Measurements from ENCODE around the gene FGGY. TPM values are rescaled to one million over a fixed set of nuclear protein-coding genes. Genes with fewer than 3 reads are reported as not detected.

Gene FGGY
- total RNA-seq, 1 donor from 2014 or later: 32.5 TPM

GRCh38 chr1:59315529-59316463, 18.9 kb downstream of the FGGY start:
- no peak for DNase-seq (ENCODE audit: low spot score)
- Histone ChIP-seq H3K9ac (no peak overlapping the region), H3K4me2 (peak overlapping the region; percentile 23), H3K27me3 (no peaks in the 10 kb centered on the region), H3K4me1 (peaks cover 33% of the 10 kb centered on the region), H2AFZ (replicated peaks) (no peak overlapping the region), H3F3A (ENCODE audit: low read depth) (no peaks in the 10 kb centered on the region), H3K79me2 (ENCODE audit: low read depth) (no peaks in the 10 kb centered on the region), H3K36me3 (no peaks in the 10 kb centered on the region), H3K27ac (no peak overlapping the region), H3K9me3 (ENCODE audit: low read depth) (no peaks in the 10 kb centered on the region), H3K4me3 (no peak overlapping the region), H4K20me1 (ENCODE audit: low read depth) (no peaks in the 10 kb centered on the region)
- Mint-ChIP-seq H3K9me3 (peaks cover 3% of the 10 kb centered on the region), H3K27ac (peak overlapping the region; percentile 10), H3K27me3 (ENCODE audit: insufficient read depth, low read depth) (peaks cover 5% of the 10 kb centered on the region), H3K36me3 (no peaks in the 10 kb centered on the region), H3K4me1 (peaks cover 36% of the 10 kb centered on the region), H3K4me3 (no peak overlapping the region)
- TF ChIP-seq CTCF (IDR thresholded peaks at IDR 0.05) (no peak), EZH2phosphoT487 (IDR thresholded peaks at IDR 0.05) (no peak), EZH2 (IDR thresholded peaks at IDR 0.05) (no peak)

- no peak for DNase-seq (ENCODE audit: low spot score)
- no peak overlapping the region for H3K4me3 Mint-ChIP-seq
- H3K27ac ChIP-seq: no peak overlapping the region
- H3K4me3 ChIP-seq: no peak overlapping the region
- no peaks in the 10 kb centered on the region for H3K27me3 ChIP-seq
- TF ChIP-seq CTCF (IDR thresholded peaks at IDR 0.05) (no peak), EZH2phosphoT487 (IDR thresholded peaks at IDR 0.05) (no peak), EZH2 (IDR thresholded peaks at IDR 0.05) (no peak)
- H3K36me3 Mint-ChIP-seq: no peaks in the 10 kb centered on the region
- H3K9ac ChIP-seq: no peak overlapping the region
- H3K27me3 Mint-ChIP-seq (ENCODE audit: insufficient read depth, low read depth): peaks cover 5% of the 10 kb centered on the region
- H3K36me3 ChIP-seq: no peaks in the 10 kb centered on the region
- H3K27ac Mint-ChIP-seq: peak overlapping the region; percentile 53
- peaks cover 33% of the 10 kb centered on the region for H3K4me1 ChIP-seq
- peaks cover 3% of the 10 kb centered on the region for H3K9me3 Mint-ChIP-seq
- no peaks in the 10 kb centered on the region for H4K20me1 ChIP-seq (ENCODE audit: low read depth)
- H3K4me1 Mint-ChIP-seq: peaks cover 36% of the 10 kb centered on the region
- no peaks in the 10 kb centered on the region for H3K79me2 ChIP-seq (ENCODE audit: low read depth)
- no peak overlapping the region for H2AFZ ChIP-seq (replicated peaks)
- H3F3A ChIP-seq (ENCODE audit: low read depth): no peaks in the 10 kb centered on the region
- no peaks in the 10 kb centered on the region for H3K9me3 ChIP-seq (ENCODE audit: low read depth)
- H3K4me2 ChIP-seq: peak overlapping the region; percentile 23
These were observed 19.7 kb downstream of the FGGY start for GRCh38 chr1:59316497-59317128.

GRCh38 chr1:59317343-59317742, 20.4 kb downstream of the FGGY start:
- H3F3A ChIP-seq (ENCODE audit: low read depth): no peaks in the 10 kb centered on the region
- Mint-ChIP-seq H3K4me3 (no peak overlapping the region), H3K27me3 (ENCODE audit: insufficient read depth, low read depth) (peaks cover 5% of the 10 kb centered on the region), H3K36me3 (no peaks in the 10 kb centered on the region), H3K27ac (peak overlapping the region; percentile 61), H3K4me1 (peaks cover 36% of the 10 kb centered on the region), H3K9me3 (peaks cover 3% of the 10 kb centered on the region)
- no peak overlapping the region for H3K27ac ChIP-seq
- no peaks in the 10 kb centered on the region for H3K36me3 ChIP-seq
- no peaks in the 10 kb centered on the region for H3K79me2 ChIP-seq (ENCODE audit: low read depth)
- H3K27me3 ChIP-seq: no peaks in the 10 kb centered on the region
- TF ChIP-seq EZH2 (IDR thresholded peaks at IDR 0.05): no peak
- no peak for TF ChIP-seq CTCF (IDR thresholded peaks at IDR 0.05)
- no peak for TF ChIP-seq EZH2phosphoT487 (IDR thresholded peaks at IDR 0.05)
- no peak overlapping the region for H3K4me3 ChIP-seq
- H3K9ac ChIP-seq: no peak overlapping the region
- no peaks in the 10 kb centered on the region for H3K9me3 ChIP-seq (ENCODE audit: low read depth)
- no peaks in the 10 kb centered on the region for H4K20me1 ChIP-seq (ENCODE audit: low read depth)
- H2AFZ ChIP-seq (replicated peaks): no peak overlapping the region
- peaks cover 33% of the 10 kb centered on the region for H3K4me1 ChIP-seq
- no peak for DNase-seq (ENCODE audit: low spot score)
- peak overlapping the region; percentile 20 for H3K4me2 ChIP-seq

Measured in neural progenitor cell (in vitro differentiated cells).